OCI-LY1 (cell line): Measurements from ENCODE around the gene NAA25.

Experiments used
- CTCF ChIP-seq: fragments of 200-600 bp; sonication (generic), shearing (Covaris generic); IDR thresholded peaks from 2 replicates; pipeline ENCODE4 v1.5.1; 2017; ENCODE audit warnings: mild to moderate bottlenecking, antibody characterized with exemption, low read length, moderate library complexity, mixed read lengths
- EZH2 ChIP-seq: fragments of 200-600 bp; sonication (generic), shearing (Covaris generic); IDR thresholded peaks from 2 replicates; pipeline ENCODE4 v1.8.0; 2017; ENCODE audit warnings: borderline replicate concordance, mixed run types, mild to moderate bottlenecking, antibody characterized with exemption, low read length, moderate library complexity, mixed read lengths

- TF ChIP-seq CTCF: no peak
- no peak for TF ChIP-seq EZH2
These were observed 32.1 kb upstream of the NAA25 start for GRCh38 chr12:112140728-112141127.
